NCI-H187 (cell line): ENCODE measurements around the gene BEST2.

Experiments used
- DNase-seq, 2 experiments: peaks; one replicate each; lab custom pipeline; 2025; lab: John Stamatoyannopoulos, UW

BEST2 gene

DNA sequence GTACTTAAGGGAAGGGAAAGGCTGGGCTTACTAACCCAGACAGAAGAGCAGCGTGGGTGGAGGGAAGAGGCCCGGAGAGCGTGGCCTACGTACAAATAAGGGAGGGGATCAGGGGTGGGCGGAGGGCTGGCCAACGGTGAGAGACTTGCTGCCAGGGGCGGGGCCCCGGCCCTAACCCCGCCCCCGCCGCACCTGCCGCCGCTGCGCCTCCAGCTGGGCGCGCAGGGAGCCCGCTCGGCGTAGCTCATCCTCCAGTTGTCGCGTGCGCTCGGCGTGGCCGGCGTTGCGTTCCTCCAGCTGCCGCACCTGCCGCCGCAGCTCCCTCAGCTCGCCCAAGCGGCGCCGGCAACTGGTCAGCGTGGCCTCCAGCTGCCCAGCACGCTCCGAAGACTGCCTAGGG is 18.1 kb downstream of the BEST2 start:
- DNase-seq, result peak; percentile 36 to 80

DNA sequence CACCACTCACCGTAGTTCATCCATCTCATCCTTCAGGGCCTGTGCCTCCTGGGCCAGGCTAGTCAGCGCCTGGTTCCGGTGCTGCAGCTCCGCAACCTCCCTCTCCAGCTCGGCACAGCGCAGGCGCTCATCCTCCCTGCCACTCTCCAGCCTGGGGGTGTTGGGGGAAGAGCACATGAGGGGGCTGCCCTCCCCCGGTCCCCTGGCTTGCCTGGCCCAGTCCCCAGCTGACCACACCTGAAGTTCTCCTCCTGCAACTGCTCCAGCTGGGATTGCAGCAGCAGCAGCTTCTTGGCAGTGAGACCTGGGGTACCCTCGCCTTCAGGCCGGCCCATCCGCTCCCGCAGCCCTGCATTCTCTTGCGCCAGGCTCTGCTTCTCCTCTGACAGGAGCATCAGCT is 19.3 kb downstream of the BEST2 start:
- no peak for DNase-seq

DNA sequence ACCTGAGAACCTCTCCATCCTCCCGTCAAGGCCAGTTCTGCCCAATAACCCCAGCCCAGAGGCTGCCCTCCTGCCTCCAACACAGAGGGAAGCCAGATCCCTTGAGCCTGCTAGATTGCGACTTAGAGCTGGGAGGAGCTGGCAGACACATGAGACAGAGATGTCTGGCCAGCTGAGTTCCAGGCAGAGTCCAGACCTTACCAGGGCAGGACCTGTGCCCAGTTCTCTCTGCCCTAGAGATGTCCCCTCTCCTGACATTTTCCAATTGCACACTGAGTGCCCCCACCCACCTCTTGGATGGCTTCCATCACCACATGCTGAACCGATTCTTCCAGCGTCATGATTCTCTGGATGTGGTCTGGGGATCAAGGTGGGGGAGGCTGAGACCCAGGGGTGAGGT is 20.7 kb downstream of the BEST2 start:
- DNase-seq, result no peak

- no peak for DNase-seq
Observed at GRCh38 chr19:12773571-12773970, 22.0 kb downstream of the BEST2 start.

GRCh38 chr19:12774588-12775555 is 23.3 kb downstream of the BEST2 start, which contains the start of gene HOOK2:
Gene HOOK2, minus strand, starts transcription at chr19:12775552. Its CDS starts 103 bp downstream, at chr19:12775449.
- DNase-seq, result peak; percentile 53 to 86

DNA sequence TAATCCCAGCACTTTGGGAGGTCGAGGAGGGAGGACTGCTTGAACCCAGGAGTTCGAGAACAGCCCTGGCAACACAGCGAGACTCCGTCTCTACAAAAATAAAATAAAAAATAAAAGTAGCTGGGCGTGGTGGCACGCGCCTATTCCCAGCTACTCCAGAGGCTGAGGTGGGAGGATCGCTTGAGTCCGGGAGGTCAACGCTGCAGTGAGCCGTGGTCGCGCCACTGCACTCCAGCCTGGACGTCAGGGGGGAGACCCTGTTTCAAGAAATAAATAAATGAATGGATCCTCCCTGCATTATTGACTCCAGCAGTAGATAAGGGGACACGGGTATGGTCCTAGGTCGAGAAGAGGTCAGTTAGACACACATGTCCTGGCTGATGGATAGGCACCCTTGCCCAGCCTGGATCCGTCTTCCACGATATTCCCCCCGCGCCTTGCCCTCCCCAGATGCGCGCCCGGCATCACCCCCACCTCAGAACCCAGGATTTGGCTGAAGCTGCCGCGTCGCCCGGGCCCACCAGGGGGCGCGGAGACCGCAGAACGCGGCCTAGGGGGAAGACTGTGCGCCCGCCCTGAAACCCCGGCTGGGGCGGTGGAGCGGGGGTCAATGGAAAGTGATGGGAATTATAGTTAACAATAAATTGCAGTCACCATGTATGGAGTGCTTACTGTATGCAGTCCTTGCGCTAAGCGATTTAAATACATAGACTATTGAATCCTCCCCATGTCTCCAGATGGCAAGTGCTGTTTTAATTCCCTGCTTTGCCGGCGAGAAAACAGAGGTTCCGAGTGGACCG is 25.8 kb downstream of the BEST2 start:
- peak; percentile 35 to 51 for DNase-seq

GRCh38 chr19:12778017-12778904 is 26.7 kb downstream of the BEST2 start:
- DNase-seq, result peak in 1 of 2 experiments; percentile 14

DNA sequence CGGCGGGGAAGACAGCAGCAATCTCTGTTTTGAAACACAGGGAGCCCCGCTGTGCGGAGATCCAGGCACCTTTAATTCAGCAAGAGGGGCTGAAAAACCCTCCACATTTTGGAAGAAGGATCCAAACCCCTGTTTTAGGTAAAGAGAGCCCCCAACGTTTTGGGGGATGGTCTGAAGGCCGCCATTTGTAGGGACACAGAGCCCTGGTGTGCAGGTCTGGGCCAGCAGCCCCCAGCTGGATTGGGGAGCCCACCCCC is 27.2 kb downstream of the BEST2 start:
- no peak for DNase-seq

- no peak for DNase-seq
Observed at GRCh38 chr19:12779162-12779993, 27.8 kb downstream of the BEST2 start.

GRCh38 chr19:12782174-12782423 is 30.5 kb downstream of the BEST2 start:
- DNase-seq, result no peak

- DNase-seq, result peak in 1 of 2 experiments; percentile 2
Observed at GRCh38 chr19:12782424-12783290, 31.1 kb downstream of the BEST2 start.

DNA sequence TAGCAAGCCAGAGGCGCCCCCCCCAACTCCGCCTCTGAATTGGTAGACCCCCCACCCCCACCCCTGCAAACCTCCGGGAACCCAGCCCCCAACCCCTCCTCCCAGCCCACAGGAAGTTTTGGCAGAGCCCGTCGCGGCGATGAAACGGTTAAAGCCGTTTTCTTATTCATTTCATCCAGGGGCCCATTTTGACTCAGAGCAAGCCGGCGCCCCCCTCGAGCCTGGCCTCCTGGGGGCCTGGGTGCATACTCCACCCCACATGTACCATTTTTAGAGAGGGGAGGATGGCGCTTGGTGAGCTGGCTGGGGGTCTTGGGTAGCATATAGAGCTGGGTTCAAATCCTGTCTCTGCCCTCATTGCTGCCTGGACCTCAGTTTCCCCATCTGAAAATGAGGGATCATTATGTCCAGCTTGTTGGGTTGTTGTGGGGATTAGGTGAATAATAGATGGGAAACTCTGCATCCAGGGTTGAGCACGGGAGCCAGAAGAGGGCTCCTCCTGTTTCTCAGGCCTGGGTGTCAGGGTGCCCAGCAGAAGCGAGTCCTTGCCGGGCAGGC is 31.8 kb downstream of the BEST2 start:
- DNase-seq, result no peak

DNA sequence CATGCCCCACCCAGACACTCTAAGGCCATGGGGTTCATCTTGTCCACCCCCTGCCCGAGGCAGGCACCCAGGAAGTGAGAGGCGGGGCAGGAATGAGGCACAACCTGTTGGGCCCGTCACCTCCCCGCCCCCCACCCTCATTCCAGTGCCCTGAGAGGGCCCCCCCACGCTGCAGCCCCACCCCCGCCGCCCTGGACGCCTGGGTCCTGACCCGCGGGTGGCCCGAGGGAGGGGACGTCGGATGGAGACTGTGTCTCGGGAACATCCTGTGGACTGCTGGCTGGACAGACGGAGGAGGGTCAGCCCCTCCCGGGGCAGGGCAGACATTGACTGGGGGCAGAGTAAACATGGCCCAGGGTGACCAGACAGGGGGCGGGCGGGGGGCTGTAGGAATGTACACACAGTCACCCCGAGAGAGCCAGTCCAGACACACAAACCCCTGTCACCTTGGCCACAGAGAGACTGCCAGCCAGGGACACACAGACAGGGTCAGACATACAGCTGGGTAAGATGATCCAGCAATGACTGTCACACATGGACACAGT is 32.3 kb downstream of the BEST2 start:
- no peak for DNase-seq

DNA sequence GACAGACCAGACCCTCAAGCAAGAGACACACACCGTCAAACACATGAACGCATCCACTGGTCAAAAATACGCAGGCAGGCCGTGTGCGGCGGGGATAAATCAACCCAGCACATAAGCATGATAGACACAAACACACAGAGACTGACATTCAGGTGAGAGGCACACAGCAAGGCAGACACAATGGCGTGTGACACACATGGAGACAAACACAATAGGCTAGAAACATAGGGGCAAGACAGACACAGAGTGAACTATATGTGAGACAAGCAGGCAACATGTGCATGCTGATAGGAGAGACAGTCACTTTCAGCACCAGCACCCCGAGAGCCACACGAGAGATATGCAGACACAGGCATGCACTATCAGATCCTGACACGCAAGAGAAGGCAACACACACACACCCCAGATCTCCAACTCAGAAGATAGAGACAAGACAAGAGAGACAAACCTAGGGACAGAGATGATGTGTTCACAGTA is 32.8 kb downstream of the BEST2 start:
- no peak for DNase-seq

GRCh38 chr19:12784871-12785430 is 33.4 kb downstream of the BEST2 start:
- no peak for DNase-seq

- no peak for DNase-seq
Observed at GRCh38 chr19:12785431-12786031, 33.9 kb downstream of the BEST2 start.

DNA sequence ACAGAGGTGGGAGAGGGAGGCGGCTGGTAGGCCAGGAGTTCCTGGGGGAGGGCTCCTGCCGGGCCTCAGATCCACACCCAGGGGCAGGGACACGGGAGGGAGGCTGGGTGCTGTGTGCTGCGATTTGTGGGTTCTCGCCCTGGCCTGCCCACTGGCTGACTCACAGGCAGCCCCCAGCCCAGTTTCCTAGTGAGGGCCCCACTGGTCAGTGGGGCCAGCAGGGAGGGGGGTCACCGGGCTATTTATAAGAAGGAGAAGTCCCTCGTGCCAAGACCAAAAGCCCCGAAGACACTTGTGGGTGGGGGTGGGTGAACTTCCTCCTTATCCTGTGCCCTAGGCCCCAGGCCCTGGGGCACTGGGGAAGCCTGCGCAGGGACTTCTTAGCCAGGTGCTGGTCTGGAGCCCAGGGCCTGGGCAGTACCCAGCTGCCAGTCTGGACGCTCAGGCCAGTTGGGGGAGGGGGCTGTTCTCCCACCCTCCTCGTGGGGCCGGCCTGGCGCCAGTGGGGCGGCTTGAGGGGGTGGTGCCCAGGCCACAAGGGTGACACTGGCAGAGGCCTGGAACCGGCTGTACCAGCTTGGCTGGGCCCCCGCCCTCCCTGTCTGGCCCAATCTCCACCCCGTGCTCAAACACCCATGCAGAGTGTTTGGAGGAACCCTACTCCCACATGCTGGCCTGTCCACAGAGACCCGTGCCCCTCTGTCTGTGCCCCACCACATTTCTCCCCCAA is 34.7 kb downstream of the BEST2 start:
- DNase-seq, result no peak

DNA sequence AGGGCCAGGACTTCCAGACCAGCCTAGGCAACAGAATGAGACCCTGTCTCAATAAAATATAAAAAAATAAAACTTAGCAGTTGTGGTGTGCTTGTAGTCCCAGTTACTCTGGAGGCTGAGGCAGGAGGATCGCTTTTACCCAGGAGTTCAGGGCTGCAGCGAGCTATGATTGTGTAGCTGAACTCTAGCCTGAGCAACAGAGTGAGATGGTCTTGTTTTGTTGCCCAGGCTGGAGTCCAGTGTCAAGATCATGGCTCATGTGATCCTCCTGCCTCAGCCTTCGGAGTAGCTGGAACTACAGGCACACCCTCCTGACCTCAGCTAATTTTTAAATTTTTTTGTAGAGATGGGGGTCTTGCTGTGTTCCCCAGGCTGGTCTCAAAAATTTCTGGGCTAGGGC is 35.4 kb downstream of the BEST2 start:
- DNase-seq, result no peak
